Transverse colon (tissue), 4 donors: ENCODE data around the gene RFXANK. TPM values are rescaled to one million over a fixed set of nuclear protein-coding genes. Genes with fewer than 3 reads are reported as not detected.

Source experiments
- DNase-seq: peaks from one replicate; pipeline ENCODE4 v3.0.0-alpha.2; 2019
- H3K27ac ChIP-seq, 4 donors: fragments of 200-600 bp; sonication (generic); 2 replicates each; pipeline ENCODE4 v1.5.1; 2016 to 2018; ENCODE audit warnings: inconsistent platforms in 4 of 4
- H3K27me3 ChIP-seq: fragments of 200-600 bp; sonication (generic); 2 replicates; pipeline ENCODE4 v1.5.1; 2017; ENCODE audit warnings: inconsistent platforms
- H3K36me3 ChIP-seq, 4 donors: fragments of 200-600 bp; sonication (generic); 2 replicates each; pipeline ENCODE4 v1.5.1; 2017 to 2019; ENCODE audit warnings: inconsistent platforms in 4 of 4
- H3K4me1 ChIP-seq, 4 donors: fragments of 200-600 bp; sonication (generic); 2 replicates each; pipeline ENCODE4 v1.5.1; 2017 to 2020; ENCODE audit warnings: inconsistent platforms in 4 of 4
- H3K4me3 ChIP-seq, 4 donors: fragments of 200-600 bp; sonication (generic); 1 replicate in 1 of 4; 2 replicates in 3 of 4; pipeline versions ENCODE4 v1.5.1 to v1.6.1; 2017 to 2019; ENCODE audit warnings: inconsistent platforms in 4 of 4
- H3K9me3 ChIP-seq, 2 donors: fragments of 200-600 bp; sonication (generic); 2 replicates each; pipeline ENCODE4 v1.5.1; 2017 to 2019; ENCODE audit warnings: inconsistent platforms in 2 of 2
- EP300 ChIP-seq: sonication (generic); formaldehyde crosslinking; IDR thresholded peaks from one replicate; pipeline ENCODE4 v1.6.1; 2017; ENCODE audit warnings: antibody characterized with exemption, low read depth
- POLR2A ChIP-seq: fragments of 450-650 bp; IDR thresholded peaks from one replicate; pipeline ENCODE4 v1.6.1; 2016; ENCODE audit warnings: antibody characterized with exemption, mild to moderate bottlenecking, moderate library complexity
- POLR2AphosphoS5 ChIP-seq, 3 donors: sonication (generic); formaldehyde crosslinking; IDR thresholded peaks; one replicate each; pipeline ENCODE4 v1.6.1; 2016; ENCODE audit warnings: antibody characterized with exemption in 3 of 3
- WGBS, 2 donors: methylation state at CpG; one replicate each; pipeline ENCODE4 v1.1.5; 2018; ENCODE audit warnings: low coverage in 1 of 2; 5-methylcytosine and 5-hydroxymethylcytosine counted together
- in situ Hi-C, 4 donors: fragments of 200-750 bp; cut with MboI; loops; one replicate each; pipeline versions ENCODE4 v1.15.0 to v1.15.1; 2017; ENCODE audit warnings: low sequenced_read_pairs in 3 of 4, low pct_ligation_motif_present in 1 of 4, low pct_unique_long_range_greater_than_20kb in 1 of 4
- intact Hi-C: fragments of 100-400 bp; cut with DNase I; formaldehyde crosslinking; loops from one replicate; pipeline ENCODE4 v1.15.1; 2023; ENCODE audit warnings: low total_unique reads
- total RNA-seq, 4 donors: library from RNA; depleted of rRNA; stranded (reverse); fragments of >200 nt; gene quantifications; one replicate each; pipeline ENCODE4 v1.1.0, GENCODE V29; 2016
- TF ChIP-seq, protein P1 (sequence below), 5 experiments: fragments of 200-600 bp in 3 of 5; fragments of 450-650 bp in 2 of 5; sonication (generic) in 3 of 5; IDR thresholded peaks; 1 replicate in 2 of 5; 2 replicates in 3 of 5; pipeline ENCODE4 v1.5.1; 2016 to 2017; ENCODE audit warnings: antibody characterized with exemption in 5 of 5, inconsistent platforms in 3 of 5, mild to moderate bottlenecking in 2 of 5, moderate library complexity in 1 of 5

The RFXANK gene, protein sequence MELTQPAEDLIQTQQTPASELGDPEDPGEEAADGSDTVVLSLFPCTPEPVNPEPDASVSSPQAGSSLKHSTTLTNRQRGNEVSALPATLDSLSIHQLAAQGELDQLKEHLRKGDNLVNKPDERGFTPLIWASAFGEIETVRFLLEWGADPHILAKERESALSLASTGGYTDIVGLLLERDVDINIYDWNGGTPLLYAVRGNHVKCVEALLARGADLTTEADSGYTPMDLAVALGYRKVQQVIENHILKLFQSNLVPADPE
- 10 to 100 TPM; 35.9 to 51.1 (median 48.6) TPM for total RNA-seq

DNA sequence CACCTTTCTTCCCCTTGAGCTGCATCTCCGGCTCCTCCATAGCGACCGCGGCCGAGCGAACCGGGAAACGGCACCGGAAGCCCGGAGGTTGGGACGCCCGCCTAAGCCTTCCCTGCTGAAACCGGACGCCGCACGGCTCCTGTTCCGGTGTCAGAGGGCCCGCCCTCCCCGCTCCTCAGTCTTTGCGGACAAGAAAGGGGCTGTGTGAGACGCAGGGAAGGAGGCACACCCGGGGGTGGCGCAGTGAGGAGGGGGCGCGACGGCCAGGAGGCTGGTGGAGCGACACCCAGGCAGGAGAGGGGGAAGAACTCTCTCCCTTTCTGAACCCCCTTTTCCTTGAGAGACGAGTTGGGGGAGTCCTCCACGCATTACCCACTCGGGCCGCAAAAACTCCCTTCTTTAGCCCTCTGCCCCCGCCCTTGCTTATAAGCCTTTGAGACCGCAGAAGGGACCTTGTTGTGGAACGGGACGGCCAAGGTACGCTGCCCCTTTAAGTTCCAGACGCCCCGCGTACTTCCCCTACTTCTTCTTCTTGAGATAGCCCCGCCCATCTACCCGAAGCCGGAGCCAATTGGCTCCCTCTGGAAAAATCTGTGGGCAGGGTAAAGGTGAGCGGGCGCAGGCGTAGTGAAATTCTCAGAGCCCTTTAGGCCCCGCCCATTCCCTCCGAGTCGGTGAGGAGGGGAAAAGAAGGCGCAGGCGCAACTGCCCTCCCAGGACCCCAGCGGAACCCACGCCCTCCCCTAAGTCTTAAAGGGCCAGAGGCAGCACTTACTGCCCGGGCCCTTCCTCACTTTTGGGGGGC, at the start of gene RFXANK, which contains the start of gene BORCS8:
TSS of gene RFXANK (plus strand) at position 181 of the 805 bp plus-strand sequence. CDS start 1,689 bp downstream, outside the sequence.
TSS of gene BORCS8 (minus strand) at position 75 of the 805 bp plus-strand sequence. CDS start at position 40, 35 bp downstream.
- intact Hi-C loops (no loop called here), in situ Hi-C loops (loop anchor here in 1 of 4 donors (25.0 kb wide), 1 partner anchor 295 kb away; no protein-coding TSS in a partner anchor)
- peak within 1 kb of the TSS; percentile 98 to 100 (median 99) for H3K27ac ChIP-seq
- DNase-seq: peak; percentile 100
- H3K4me1 ChIP-seq: peaks cover 6 to 48% (median 40%) of the 10 kb centered on the region in 4 donors
- no peaks in the 10 kb centered on the region for H3K27me3 ChIP-seq
- no peaks in the 10 kb centered on the region for H3K9me3 ChIP-seq
- 0% methylated on average over 53 of the region's 53 CpGs; no CpG with 5 or more reads in 1 of the 2 donors for WGBS, 2 donors
- H3K4me3 ChIP-seq: peak within 1 kb of the TSS; percentile 72 to 95 (median 91)
- TF ChIP-seq POLR2A (peak; percentile 69), POLR2AphosphoS5 (IDR thresholded peaks at IDR 0.05) (peak; percentile 17 to 62 (median 62)), EP300 (no peak)
- TF ChIP-seq, protein P1, sequence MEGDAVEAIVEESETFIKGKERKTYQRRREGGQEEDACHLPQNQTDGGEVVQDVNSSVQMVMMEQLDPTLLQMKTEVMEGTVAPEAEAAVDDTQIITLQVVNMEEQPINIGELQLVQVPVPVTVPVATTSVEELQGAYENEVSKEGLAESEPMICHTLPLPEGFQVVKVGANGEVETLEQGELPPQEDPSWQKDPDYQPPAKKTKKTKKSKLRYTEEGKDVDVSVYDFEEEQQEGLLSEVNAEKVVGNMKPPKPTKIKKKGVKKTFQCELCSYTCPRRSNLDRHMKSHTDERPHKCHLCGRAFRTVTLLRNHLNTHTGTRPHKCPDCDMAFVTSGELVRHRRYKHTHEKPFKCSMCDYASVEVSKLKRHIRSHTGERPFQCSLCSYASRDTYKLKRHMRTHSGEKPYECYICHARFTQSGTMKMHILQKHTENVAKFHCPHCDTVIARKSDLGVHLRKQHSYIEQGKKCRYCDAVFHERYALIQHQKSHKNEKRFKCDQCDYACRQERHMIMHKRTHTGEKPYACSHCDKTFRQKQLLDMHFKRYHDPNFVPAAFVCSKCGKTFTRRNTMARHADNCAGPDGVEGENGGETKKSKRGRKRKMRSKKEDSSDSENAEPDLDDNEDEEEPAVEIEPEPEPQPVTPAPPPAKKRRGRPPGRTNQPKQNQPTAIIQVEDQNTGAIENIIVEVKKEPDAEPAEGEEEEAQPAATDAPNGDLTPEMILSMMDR (IDR thresholded peaks at IDR 0.05): peak in 1 of 5 experiments; percentile 24
- peaks cover 0 to 5% (median 0%) of the 10 kb centered on the region in 4 donors for H3K36me3 ChIP-seq

DNA sequence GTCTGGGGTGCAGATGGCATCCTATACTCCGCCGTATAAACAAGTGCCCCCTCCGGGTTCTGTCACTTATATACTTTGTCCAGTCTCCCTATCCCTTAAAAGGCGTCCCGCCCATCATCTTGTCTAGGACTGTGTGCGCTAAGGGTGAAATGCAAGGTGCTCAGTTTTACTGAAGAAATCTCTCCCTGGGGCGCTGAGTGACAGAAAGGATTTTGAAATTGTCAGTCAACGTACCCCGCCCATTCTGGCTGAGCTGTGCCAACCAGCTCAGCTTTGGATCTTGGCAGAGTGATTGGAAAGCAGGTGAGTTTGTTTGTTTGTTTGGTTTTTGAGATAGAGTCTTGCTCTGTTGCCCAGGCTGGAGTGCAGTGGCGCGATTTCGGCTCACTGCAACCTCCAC, 49.7 kb upstream of the RFXANK start:
- no peak for DNase-seq
- no peaks in the 10 kb centered on the region for H3K9me3 ChIP-seq
- H3K36me3 ChIP-seq: peaks cover 0 to 2% (median 0%) of the 10 kb centered on the region in 4 donors
- no peak overlapping the region for H3K27ac ChIP-seq
- WGBS, 2 donors: 86 to 100% methylated on average over 2 to 12 of the region's 12 CpGs
- H3K4me3 ChIP-seq: no peak overlapping the region
- TF ChIP-seq POLR2A (no peak), EP300 (no peak), POLR2AphosphoS5 (IDR thresholded peaks at IDR 0.05) (no peak)
- TF ChIP-seq, protein P1 (IDR thresholded peaks at IDR 0.05): no peak
- in situ Hi-C loops (no loop called here), intact Hi-C loops (no loop called here)
- no peaks in the 10 kb centered on the region for H3K27me3 ChIP-seq
- peaks cover 0 to 13% (median 8%) of the 10 kb centered on the region in 4 donors for H3K4me1 ChIP-seq

DNA sequence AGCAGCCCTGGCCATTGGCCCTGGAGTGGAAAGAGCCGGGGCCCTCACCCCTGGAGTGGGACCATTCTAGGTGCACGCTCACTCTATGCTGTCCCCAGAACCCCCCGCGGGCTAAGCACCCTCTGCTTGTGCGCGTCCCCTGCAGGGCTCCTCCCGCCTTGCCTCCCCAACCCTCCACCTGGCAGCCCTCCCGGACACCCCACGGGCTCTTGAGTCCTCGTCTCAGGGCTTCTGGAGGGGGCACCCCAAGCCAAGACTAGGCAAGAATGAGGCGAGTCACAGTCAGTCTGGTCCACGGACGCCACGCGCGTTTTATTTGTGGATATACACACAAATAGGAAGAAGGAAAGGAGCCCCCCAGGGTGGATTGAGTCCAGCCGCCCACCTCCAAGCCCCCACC, 46.8 kb upstream of the RFXANK start:
- Histone ChIP-seq H3K27me3 (no peaks in the 10 kb centered on the region), H3K4me1 (peaks cover 0 to 7% (median 2%) of the 10 kb centered on the region in 4 donors), H3K4me3 (no peak overlapping the region), H3K36me3 (peaks cover 0 to 8% (median 0%) of the 10 kb centered on the region in 4 donors), H3K27ac (no peak overlapping the region), H3K9me3 (no peaks in the 10 kb centered on the region)
- in situ Hi-C loops: no loop called here
- TF ChIP-seq POLR2AphosphoS5 (IDR thresholded peaks at IDR 0.05): no peak
- no peak for TF ChIP-seq POLR2A
- TF ChIP-seq EP300: no peak
- TF ChIP-seq, protein P1 (IDR thresholded peaks at IDR 0.05): no peak
- DNase-seq: no peak
- intact Hi-C loops: no loop called here
- 89% methylated on average over 17 of the region's 17 CpGs; no CpG with 5 or more reads in 1 of the 2 donors for WGBS, 2 donors
